ENCODE measurements around the gene PARP9.
"Not testable (repeated sequence)": the region's sequence is repeated elsewhere in the genome, so short reads cannot be mapped to it uniquely, and the experiment has no call there.

Gene PARP9

DNA sequence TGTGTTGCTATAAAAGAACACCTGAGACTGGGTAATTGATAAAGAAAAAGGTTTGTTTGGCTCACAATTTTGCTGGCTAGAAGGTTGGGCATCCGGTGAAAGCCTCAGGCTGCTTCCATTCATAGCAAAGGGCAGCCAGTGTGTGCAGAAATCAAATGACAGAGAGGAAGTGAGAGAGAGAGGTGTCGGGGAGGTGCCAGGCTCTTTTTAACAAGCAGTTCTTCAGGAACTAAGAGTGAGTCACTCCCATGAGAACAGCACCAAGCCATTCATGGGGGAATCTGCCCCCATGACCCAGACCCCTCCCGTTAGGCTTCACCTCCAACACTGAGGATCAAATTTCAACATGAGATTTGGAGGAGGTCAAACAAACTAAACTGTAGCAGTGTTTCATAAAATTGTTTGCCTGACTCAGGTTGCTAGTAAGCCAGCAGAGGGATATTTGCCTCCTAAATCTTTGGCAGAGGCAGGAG, 8.9 kb upstream of the PARP9 start:
- H3K27me3 ChIP-seq (ENCODE audit: low read length) = no peaks in the 10 kb centered on the region
- H3K36me3 ChIP-seq (ENCODE audit: low read length) = no peaks in the 10 kb centered on the region
- no peak overlapping the region for H3K9ac ChIP-seq (ENCODE audit: low read length)
- no peak overlapping the region for H3K4me3 ChIP-seq (ENCODE audit: insufficient read depth, low read length, poor library complexity, severe bottlenecking)
- no peaks in the 10 kb centered on the region for H3K79me2 ChIP-seq (ENCODE audit: insufficient read depth, low read length)
- no peak overlapping the region for H2AFZ ChIP-seq (ENCODE audit: low read depth, low read length, severe bottlenecking)
- no peaks in the 10 kb centered on the region for H3F3A ChIP-seq (ENCODE audit: insufficient read depth)
- no peaks in the 10 kb centered on the region for H3K9me2 ChIP-seq (replicated peaks; ENCODE audit: insufficient read depth, low read length)
- H4K20me1 ChIP-seq (ENCODE audit: low read depth, low read length) = no peaks in the 10 kb centered on the region
- H3K27ac ChIP-seq (ENCODE audit: low read depth, low read length) = no peak overlapping the region
- TF ChIP-seq, protein P1, sequence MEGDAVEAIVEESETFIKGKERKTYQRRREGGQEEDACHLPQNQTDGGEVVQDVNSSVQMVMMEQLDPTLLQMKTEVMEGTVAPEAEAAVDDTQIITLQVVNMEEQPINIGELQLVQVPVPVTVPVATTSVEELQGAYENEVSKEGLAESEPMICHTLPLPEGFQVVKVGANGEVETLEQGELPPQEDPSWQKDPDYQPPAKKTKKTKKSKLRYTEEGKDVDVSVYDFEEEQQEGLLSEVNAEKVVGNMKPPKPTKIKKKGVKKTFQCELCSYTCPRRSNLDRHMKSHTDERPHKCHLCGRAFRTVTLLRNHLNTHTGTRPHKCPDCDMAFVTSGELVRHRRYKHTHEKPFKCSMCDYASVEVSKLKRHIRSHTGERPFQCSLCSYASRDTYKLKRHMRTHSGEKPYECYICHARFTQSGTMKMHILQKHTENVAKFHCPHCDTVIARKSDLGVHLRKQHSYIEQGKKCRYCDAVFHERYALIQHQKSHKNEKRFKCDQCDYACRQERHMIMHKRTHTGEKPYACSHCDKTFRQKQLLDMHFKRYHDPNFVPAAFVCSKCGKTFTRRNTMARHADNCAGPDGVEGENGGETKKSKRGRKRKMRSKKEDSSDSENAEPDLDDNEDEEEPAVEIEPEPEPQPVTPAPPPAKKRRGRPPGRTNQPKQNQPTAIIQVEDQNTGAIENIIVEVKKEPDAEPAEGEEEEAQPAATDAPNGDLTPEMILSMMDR (IDR thresholded peaks at IDR 0.05; ENCODE audit: insufficient read depth, low read length, poor library complexity, severe bottlenecking) = no peak
- no peak for TF ChIP-seq EZH2phosphoT487 (conservative IDR thresholded peaks at IDR 0.05; ENCODE audit: low read length)
- H3K9me3 ChIP-seq (ENCODE audit: insufficient read depth, low read length) = no peaks in the 10 kb centered on the region
- H3K4me2 ChIP-seq (ENCODE audit: low read depth, low read length, poor library complexity, severe bottlenecking) = no peak overlapping the region

DNA sequence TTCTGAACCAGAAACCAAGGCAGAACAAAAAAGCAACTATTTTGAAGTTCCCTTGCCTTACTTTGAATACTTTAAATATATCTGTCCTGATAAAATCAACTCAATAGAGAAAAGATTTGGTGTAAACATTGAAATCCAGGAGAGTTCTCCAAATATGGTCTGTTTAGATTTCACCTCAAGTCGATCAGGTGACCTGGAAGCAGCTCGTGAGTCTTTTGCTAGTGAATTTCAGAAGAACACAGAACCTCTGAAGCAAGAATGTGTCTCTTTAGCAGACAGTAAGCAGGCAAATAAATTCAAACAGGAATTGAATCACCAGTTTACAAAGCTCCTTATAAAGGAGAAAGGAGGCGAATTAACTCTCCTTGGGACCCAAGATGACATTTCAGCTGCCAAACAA, 4.7 kb upstream of the PARP9 start:
- Histone ChIP-seq H3F3A (ENCODE audit: insufficient read depth) (no peaks in the 10 kb centered on the region), H4K20me1 (ENCODE audit: low read depth, low read length) (no peaks in the 10 kb centered on the region), H3K79me2 (ENCODE audit: insufficient read depth, low read length) (no peaks in the 10 kb centered on the region), H3K4me2 (ENCODE audit: low read depth, low read length, poor library complexity, severe bottlenecking) (no peak overlapping the region), H3K4me3 (ENCODE audit: insufficient read depth, low read length, poor library complexity, severe bottlenecking) (no peak overlapping the region), H3K27me3 (ENCODE audit: low read length) (no peaks in the 10 kb centered on the region), H3K9ac (ENCODE audit: low read length) (no peak overlapping the region), H3K27ac (ENCODE audit: low read depth, low read length) (no peak overlapping the region), H3K9me3 (ENCODE audit: insufficient read depth, low read length) (no peaks in the 10 kb centered on the region), H3K36me3 (ENCODE audit: low read length) (no peaks in the 10 kb centered on the region), H3K9me2 (replicated peaks; ENCODE audit: insufficient read depth, low read length) (no peaks in the 10 kb centered on the region), H2AFZ (ENCODE audit: low read depth, low read length, severe bottlenecking) (no peak overlapping the region)
- no peak for TF ChIP-seq EZH2phosphoT487 (conservative IDR thresholded peaks at IDR 0.05; ENCODE audit: low read length)

DNA sequence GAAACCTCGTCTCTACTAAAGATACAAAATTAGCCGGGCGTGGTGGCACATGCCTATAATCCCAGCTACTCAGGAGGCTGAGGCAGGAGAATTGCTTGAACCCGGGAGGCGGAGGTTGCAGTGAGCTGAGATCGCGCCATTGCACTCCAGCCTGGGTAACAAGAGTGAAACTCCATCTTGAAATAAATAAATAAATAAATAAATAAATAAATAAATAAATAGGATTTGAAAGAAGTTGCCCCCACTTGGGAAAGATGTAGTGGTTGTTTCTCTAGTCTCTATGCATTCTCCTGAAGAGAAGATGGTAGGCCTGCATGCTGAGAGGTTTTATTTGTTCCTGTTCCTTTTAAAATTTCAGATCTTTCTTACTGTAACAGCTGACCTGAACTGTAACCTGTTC, 4.0 kb upstream of the PARP9 start:
- H3K9me2 ChIP-seq (replicated peaks; ENCODE audit: insufficient read depth, low read length); H4K20me1 ChIP-seq (ENCODE audit: low read depth, low read length); H2AFZ ChIP-seq (ENCODE audit: low read depth, low read length, severe bottlenecking); H3K27ac ChIP-seq (ENCODE audit: low read depth, low read length); H3K9me3 ChIP-seq (ENCODE audit: insufficient read depth, low read length); H3K4me2 ChIP-seq (ENCODE audit: low read depth, low read length, poor library complexity, severe bottlenecking); H3K27me3 ChIP-seq (ENCODE audit: low read length); H3K9ac ChIP-seq (ENCODE audit: low read length); H3K79me2 ChIP-seq (ENCODE audit: insufficient read depth, low read length); H3F3A ChIP-seq (ENCODE audit: insufficient read depth); H3K4me3 ChIP-seq (ENCODE audit: insufficient read depth, low read length, poor library complexity, severe bottlenecking); H3K36me3 ChIP-seq (ENCODE audit: low read length): not testable (repeated sequence)

DNA sequence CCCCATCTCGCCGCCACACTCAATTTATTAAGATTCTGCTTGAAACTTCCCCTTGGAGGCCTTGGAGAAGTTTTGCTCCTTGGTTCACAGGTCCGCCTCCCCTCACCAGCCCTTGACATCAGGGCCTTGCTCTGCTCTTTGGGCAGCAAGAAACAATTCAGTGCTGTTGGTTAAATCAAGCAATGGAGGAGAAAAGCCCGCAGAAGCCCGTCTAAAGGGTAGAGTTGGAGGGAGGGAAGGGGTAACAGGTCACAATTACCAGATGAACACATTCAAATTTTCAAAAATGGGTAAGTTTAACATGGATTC, 429 bp downstream of the PARP9 start:
- H3K9me2 ChIP-seq (replicated peaks; ENCODE audit: insufficient read depth, low read length) = no peaks in the 10 kb centered on the region
- H3K4me2 ChIP-seq (ENCODE audit: low read depth, low read length, poor library complexity, severe bottlenecking) = peak overlapping the region; percentile 47
- H2AFZ ChIP-seq (ENCODE audit: low read depth, low read length, severe bottlenecking) = peak overlapping the region; percentile 23
- no peaks in the 10 kb centered on the region for H4K20me1 ChIP-seq (ENCODE audit: low read depth, low read length)
- TF ChIP-seq EZH2phosphoT487 (conservative IDR thresholded peaks at IDR 0.05; ENCODE audit: low read length) = no peak
- TF ChIP-seq, protein P1 (IDR thresholded peaks at IDR 0.05; ENCODE audit: insufficient read depth, low read length, poor library complexity, severe bottlenecking) = no peak
- no peak overlapping the region for H3K4me3 ChIP-seq (ENCODE audit: insufficient read depth, low read length, poor library complexity, severe bottlenecking)
- H3K79me2 ChIP-seq (ENCODE audit: insufficient read depth, low read length) = no peaks in the 10 kb centered on the region
- no peaks in the 10 kb centered on the region for H3K9me3 ChIP-seq (ENCODE audit: insufficient read depth, low read length)
- H3K9ac ChIP-seq (ENCODE audit: low read length) = no peak overlapping the region
- H3K27ac ChIP-seq (ENCODE audit: low read depth, low read length) = no peak overlapping the region
- H3K36me3 ChIP-seq (ENCODE audit: low read length) = no peaks in the 10 kb centered on the region
- H3K27me3 ChIP-seq (ENCODE audit: low read length) = no peaks in the 10 kb centered on the region
- no peaks in the 10 kb centered on the region for H3F3A ChIP-seq (ENCODE audit: insufficient read depth)
